IMR-90 (cell line): ENCODE data around the gene OARD1. TPM values are rescaled to one million over a fixed set of nuclear protein-coding genes. Genes with fewer than 3 reads are reported as not detected.

ENCODE experiments used
- ATAC-seq: fragments of 200-7000 bp; cut with Tn5 transposase; 2 replicates; pipeline ENCODE4 v1.9.1; 2020; ENCODE audit warnings: low read depth, mild to moderate bottlenecking, moderate library complexity
- BruUV-seq: library from RNA; stranded (reverse); fragments of 400-500 nt; replicated peaks from 2 replicates; lab custom pipeline; 2021; lab: Mats Ljungman, UMichigan
- CTCF ChIA-PET: fragments of 300-600 bp; formaldehyde crosslinking; extraction: SDS; loops from one replicate; lab custom pipeline; 2021; ENCODE audit warnings: antibody characterized with exemption; lab: Yijun Ruan, JAX
- POLR2A ChIA-PET: fragments of 300-600 bp; sonication (Branson Sonifier 250); formaldehyde crosslinking; loops from one replicate; lab custom pipeline; 2022; ENCODE audit warnings: antibody characterized with exemption; ENCODE audit not compliant: unreplicated experiment; lab: Charles Lee
- DNase-seq: peaks from one replicate; pipeline ENCODE4 v3.0.0; 2013
- H2AFZ ChIP-seq: replicated peaks from 2 replicates; pipeline ENCODE3; 2013; ENCODE audit warnings: low read length, mild to moderate bottlenecking; ENCODE audit not compliant: poor library complexity
- H2AK5ac ChIP-seq: 2 replicates; pipeline ENCODE4 v1.6.1; 2013; ENCODE audit warnings: low read depth, low read length, inconsistent platforms
- H2AK9ac ChIP-seq: replicated peaks from 2 replicates; pipeline ENCODE3; 2013; ENCODE audit warnings: mild to moderate bottlenecking, low read depth, low read length, moderate library complexity; ENCODE audit not compliant: poor library complexity
- H2BK120ac ChIP-seq: 2 replicates; pipeline ENCODE4 v1.6.1; 2013; ENCODE audit warnings: low read depth, low read length, inconsistent platforms
- H2BK15ac ChIP-seq: 3 replicates; pipeline ENCODE4 v1.6.1; 2013; ENCODE audit warnings: low read depth, low read length, inconsistent platforms
- H2BK20ac ChIP-seq: 2 replicates; pipeline ENCODE4 v1.6.1; 2013; ENCODE audit warnings: low read depth, mild to moderate bottlenecking, inconsistent platforms, low read length, moderate library complexity
- H2BK5ac ChIP-seq: 2 replicates; pipeline ENCODE4 v1.6.1; 2013; ENCODE audit warnings: mild to moderate bottlenecking, low read depth, low read length, inconsistent platforms; ENCODE audit not compliant: poor library complexity, severe bottlenecking
- H3K14ac ChIP-seq: replicated peaks from 2 replicates; pipeline ENCODE4 v1.6.1; 2013; ENCODE audit warnings: low read depth, low read length, inconsistent platforms
- H3K18ac ChIP-seq: 2 replicates; pipeline ENCODE4 v1.6.1; 2013; ENCODE audit warnings: low read depth, low read length, control low read depth
- H3K23ac ChIP-seq: 2 replicates; pipeline ENCODE4 v1.6.1; 2013; ENCODE audit warnings: low read depth, low read length, inconsistent platforms
- H3K27ac ChIP-seq: 2 replicates; pipeline ENCODE4 v1.5.1; 2013; ENCODE audit warnings: mild to moderate bottlenecking, control low read depth, low read length; ENCODE audit not compliant: insufficient read depth
- H3K27me3 ChIP-seq: 2 replicates; pipeline ENCODE4 v1.6.1; 2013; ENCODE audit warnings: low read length; ENCODE audit not compliant: control insufficient read depth, insufficient read depth
- H3K36me3 ChIP-seq: 2 replicates; pipeline ENCODE4 v1.6.1; 2013; ENCODE audit warnings: low read length, mixed read lengths; ENCODE audit not compliant: control insufficient read depth, insufficient read depth
- H3K4ac ChIP-seq: 2 replicates; pipeline ENCODE4 v1.6.1; 2013; ENCODE audit warnings: low read depth, low read length, inconsistent platforms
- H3K4me1 ChIP-seq: 2 replicates; pipeline ENCODE4 v1.6.1; 2013; ENCODE audit warnings: low read length, mixed read lengths; ENCODE audit not compliant: control insufficient read depth, insufficient read depth
- H3K4me2 ChIP-seq: 2 replicates; pipeline ENCODE4 v1.6.1; 2013; ENCODE audit warnings: low read depth, mild to moderate bottlenecking, control low read depth, low read length, moderate library complexity
- H3K4me3 ChIP-seq: 2 replicates; pipeline ENCODE4 v1.5.1; 2013; ENCODE audit warnings: low read depth, mild to moderate bottlenecking, control low read depth, low read length, moderate library complexity; ENCODE audit not compliant: insufficient read depth
- H3K56ac ChIP-seq: 2 replicates; pipeline ENCODE4 v1.6.1; 2013; ENCODE audit warnings: low read length, inconsistent platforms; ENCODE audit not compliant: insufficient read depth; ENCODE audit errors: extremely low read depth
- H3K79me1 ChIP-seq, 2 experiments: 2 replicates each; pipeline ENCODE4 v1.6.1; 2013; ENCODE audit warnings: low read length in 2 of 2, inconsistent platforms in 1 of 2, low read depth in 1 of 2
- H3K9ac ChIP-seq: 2 replicates; pipeline ENCODE4 v1.6.1; 2013; ENCODE audit warnings: low read depth, low read length, control low read depth
- H3K9me1 ChIP-seq: 2 replicates; pipeline ENCODE4 v1.6.1; 2013; ENCODE audit warnings: low read length, inconsistent platforms; ENCODE audit not compliant: insufficient read depth
- H3K9me3 ChIP-seq: 2 replicates; pipeline ENCODE4 v1.6.1; 2013; ENCODE audit warnings: low read length; ENCODE audit not compliant: control insufficient read depth, insufficient read depth
- H4K20me1 ChIP-seq: 2 replicates; pipeline ENCODE4 v1.6.1; 2013; ENCODE audit warnings: low read length, inconsistent platforms; ENCODE audit not compliant: insufficient read depth
- H4K5ac ChIP-seq: 2 replicates; pipeline ENCODE4 v1.6.1; 2013; ENCODE audit warnings: mild to moderate bottlenecking, low read depth, low read length, control low read depth
- H4K8ac ChIP-seq, 2 experiments: 2 replicates each; pipeline ENCODE4 v1.6.1; 2013; ENCODE audit warnings: low read depth in 2 of 2, low read length in 2 of 2, control low read depth in 1 of 2, inconsistent platforms in 1 of 2
- H4K91ac ChIP-seq: 2 replicates; pipeline ENCODE4 v1.6.1; 2013; ENCODE audit warnings: low read depth, low read length, inconsistent platforms; ENCODE audit not compliant: insufficient read depth
- BHLHE40 ChIP-seq: fragments of 150-350 bp; IDR thresholded peaks from 2 replicates; pipeline ENCODE4 v1.6.1; 2016; ENCODE audit warnings: mild to moderate bottlenecking, low read depth, low read length
- CHD1 ChIP-seq: IDR thresholded peaks from 2 replicates; pipeline ENCODE4 v1.6.1; 2012; ENCODE audit warnings: low read depth, low read length, improper control_type of control experiment
- CTCF ChIP-seq: conservative IDR thresholded peaks from 2 replicates; pipeline ENCODE4 v1.5.1; 2012; ENCODE audit warnings: mild to moderate bottlenecking, low read depth, low read length, improper control_type of control experiment
- ELK1 ChIP-seq: fragments of 150-350 bp; IDR thresholded peaks from 2 replicates; pipeline ENCODE4 v1.6.1; 2016; ENCODE audit warnings: low read depth, mild to moderate bottlenecking, low read length, moderate library complexity, borderline replicate concordance
- FOS ChIP-seq: fragments of 150-350 bp; IDR thresholded peaks from 2 replicates; pipeline ENCODE4 v1.6.1; 2016; ENCODE audit warnings: low read depth, low read length
- MAFK ChIP-seq: IDR thresholded peaks from 2 replicates; pipeline ENCODE4 v1.6.1; 2012; ENCODE audit warnings: low read depth, low read length, improper control_type of control experiment
- MAZ ChIP-seq: IDR thresholded peaks from 2 replicates; pipeline ENCODE4 v1.6.1; 2012; ENCODE audit warnings: low read depth, mild to moderate bottlenecking, low read length, improper control_type of control experiment, moderate library complexity, borderline replicate concordance
- NFE2L2 ChIP-seq: fragments of 150-350 bp; IDR thresholded peaks from 2 replicates; pipeline ENCODE4 v1.6.1; 2016; ENCODE audit warnings: low read depth, mild to moderate bottlenecking, low read length
- POLR2A ChIP-seq: IDR thresholded peaks from 2 replicates; pipeline ENCODE4 v1.6.1; 2012; ENCODE audit warnings: mild to moderate bottlenecking, low read depth, low read length
- RAD21 ChIP-seq: IDR thresholded peaks from 2 replicates; pipeline ENCODE4 v1.6.1; 2012; ENCODE audit warnings: low read length, improper control_type of control experiment
- RCOR1 ChIP-seq: IDR thresholded peaks from 2 replicates; pipeline ENCODE4 v1.6.1; 2012; ENCODE audit warnings: mild to moderate bottlenecking, low read length, improper control_type of control experiment; ENCODE audit not compliant: insufficient replicate concordance
- RFX5 ChIP-seq: IDR thresholded peaks from 2 replicates; pipeline ENCODE4 v1.8.0; 2012; ENCODE audit warnings: low read depth, mild to moderate bottlenecking, low read length, moderate library complexity
- SMC3 ChIP-seq: fragments of 150-350 bp; IDR thresholded peaks from 2 replicates; pipeline ENCODE4 v1.6.1; 2016; ENCODE audit warnings: low read depth, mild to moderate bottlenecking, antibody characterized with exemption, low read length, moderate library complexity
- whole genome bisulfite sequencing, 2 experiments: methylation state at CpG; one replicate each; pipeline versions ENCODE4 v1.1.5 to v1.1.7; 2013; ENCODE audit warnings: missing lambda C conversion rate in 2 of 2; ENCODE audit not compliant: insufficient read length in 1 of 2; ENCODE audit errors: extremely low coverage in 2 of 2; 5-methylcytosine and 5-hydroxymethylcytosine counted together
- dilution Hi-C: fragments of 300-500 bp; cut with HindIII; formaldehyde crosslinking; loops from one replicate; pipeline ENCODE4 v1.14.3; 2018; ENCODE audit warnings: low sequenced_read_pairs; ENCODE audit not compliant: unreplicated experiment
- in situ Hi-C: fragments of 300-500 bp; cut with MboI; formaldehyde crosslinking; loops from 3 replicates; pipeline ENCODE4 v1.14.3; 2019; ENCODE audit warnings: low sequenced_read_pairs, inconsistent platforms, mixed read lengths
- intact Hi-C: fragments of 100-400 bp; cut with micrococcal nuclease; formaldehyde crosslinking; loops from 2 replicates; pipeline ENCODE4 v1.10.0; 2022
- polyA plus RNA-seq, 3 experiments: library from polyadenylated mRNA; depleted of rRNA; stranded (reverse); fragments of >200 nt; gene quantifications; 2 replicates each; pipeline ENCODE4 v1.2.3, GENCODE V29; 2012; ENCODE audit warnings: low replicate concordance in 1 of 3
- total RNA-seq: library from RNA; depleted of rRNA; stranded (reverse); fragments of >200 nt; gene quantifications from 2 replicates; pipeline ENCODE4 v1.2.3, GENCODE V29; 2012
- TF ChIP-seq, protein P1 (sequence below): fragments of 150-350 bp; IDR thresholded peaks from 2 replicates; pipeline ENCODE4 v1.6.1; 2017; ENCODE audit warnings: mild to moderate bottlenecking, antibody characterized with exemption, low read length, low read depth

The OARD1 gene
- total and polyA plus RNA-seq, 2 of the 4 experiments (the other 2 are of a cell fraction): 2.3 to 5.5 TPM

GRCh38 chr6:41036601-41037000 is 35.6 kb downstream of the OARD1 start:
- no peak overlapping the region for H3K4me2 ChIP-seq
- POLR2A ChIA-PET: no interaction called here
- H4K91ac ChIP-seq: no peak overlapping the region
- dilution Hi-C loops (no loop called here), in situ Hi-C loops (loop anchor here (25.0 kb wide), 2 partner anchors 1049 to 1674 kb away; no protein-coding TSS in a partner anchor), intact Hi-C loops (no loop called here)
- H3K4me1 ChIP-seq: no peaks in the 10 kb centered on the region
- no peak overlapping the region for H4K8ac ChIP-seq
- no peak overlapping the region for H2AFZ ChIP-seq
- ATAC-seq: no peak
- H2AK5ac ChIP-seq: no peak overlapping the region
- no peaks in the 10 kb centered on the region for H3K36me3 ChIP-seq
- DNase-seq: no peak
- no peaks in the 10 kb centered on the region for H3K9me3 ChIP-seq
- no peak overlapping the region for H2BK120ac ChIP-seq
- no peak overlapping the region for H3K4ac ChIP-seq
- H3K9me1 ChIP-seq: no peaks in the 10 kb centered on the region
- H3K56ac ChIP-seq: no peak overlapping the region
- peaks cover 15% of the 10 kb centered on the region for H3K27me3 ChIP-seq
- H3K79me1 ChIP-seq: no peaks in the 10 kb centered on the region
- H4K20me1 ChIP-seq: no peaks in the 10 kb centered on the region
- no peak overlapping the region for H3K14ac ChIP-seq
- H3K23ac ChIP-seq: no peak overlapping the region
- no peak overlapping the region for H3K18ac ChIP-seq
- TF ChIP-seq MAFK: no peak
- TF ChIP-seq RCOR1: no peak
- no peak for TF ChIP-seq NFE2L2
- TF ChIP-seq SMC3: no peak
- TF ChIP-seq CHD1: no peak
- no peak for TF ChIP-seq RAD21
- TF ChIP-seq CTCF: no peak
- no peak for TF ChIP-seq FOS
- TF ChIP-seq, protein P1, sequence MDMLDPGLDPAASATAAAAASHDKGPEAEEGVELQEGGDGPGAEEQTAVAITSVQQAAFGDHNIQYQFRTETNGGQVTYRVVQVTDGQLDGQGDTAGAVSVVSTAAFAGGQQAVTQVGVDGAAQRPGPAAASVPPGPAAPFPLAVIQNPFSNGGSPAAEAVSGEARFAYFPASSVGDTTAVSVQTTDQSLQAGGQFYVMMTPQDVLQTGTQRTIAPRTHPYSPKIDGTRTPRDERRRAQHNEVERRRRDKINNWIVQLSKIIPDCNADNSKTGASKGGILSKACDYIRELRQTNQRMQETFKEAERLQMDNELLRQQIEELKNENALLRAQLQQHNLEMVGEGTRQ: no peak
- no peak for TF ChIP-seq POLR2A
- no peak for TF ChIP-seq RFX5
- no peak for TF ChIP-seq BHLHE40
- TF ChIP-seq MAZ: no peak
- no peak for TF ChIP-seq ELK1
- 71% methylated on average over 1 of the region's 2 CpGs; no CpG with 5 or more reads in 1 of the 2 experiments for WGBS, 2 experiments
- H3K9ac ChIP-seq: no peak overlapping the region
- CTCF ChIA-PET: interaction anchor here (0.6 kb wide), 1 partner anchor 319 kb away, joined by 3 read pairs; no protein-coding TSS in a partner anchor
- H3K4me3 ChIP-seq: no peak overlapping the region
- no TSS peak for BruUV-seq
- H2BK5ac ChIP-seq: no peak overlapping the region
- no peak overlapping the region for H4K5ac ChIP-seq
- no peak overlapping the region for H3K27ac ChIP-seq
- H2BK20ac ChIP-seq: no peak overlapping the region
- H2BK15ac ChIP-seq: no peak overlapping the region
- no peak overlapping the region for H2AK9ac ChIP-seq
